HCT116 (cell line): ENCODE data around the gene GRIK3. TPM values are rescaled to one million over a fixed set of nuclear protein-coding genes. Genes with fewer than 3 reads are reported as not detected.

Source experiments
- ATAC-seq: fragments of 200-7000 bp; cut with Tn5 transposase; 2 replicates; pipeline ENCODE4 v1.9.1; 2020; ENCODE audit warnings: mild to moderate bottlenecking, moderate library complexity
- BruUV-seq: library from RNA; stranded (reverse); fragments of 400-500 nt; replicated peaks from 2 replicates; lab custom pipeline; 2021; lab: Mats Ljungman, UMichigan
- CTCF ChIA-PET: fragments of 300-600 bp; sonication (Branson Sonifier 250); formaldehyde crosslinking; loops from one replicate; lab custom pipeline; 2021; ENCODE audit warnings: antibody characterized with exemption; lab: Charles Lee
- POLR2A ChIA-PET: fragments of 300-600, 350-600 bp; sonication (Branson Sonifier 250); formaldehyde crosslinking; loops from one replicate; lab custom pipeline; 2021; ENCODE audit warnings: antibody characterized with exemption; lab: Charles Lee
- RAD21 ChIA-PET, 2 experiments: fragments of 300-600 bp; sonication (Branson Sonifier 250); formaldehyde crosslinking; loops; one replicate each; lab custom pipeline; 2023; ENCODE audit warnings: low total read pairs in 2 of 2; ENCODE audit not compliant: uncharacterized antibody in 2 of 2, unreplicated experiment in 2 of 2, low non-redundant PET in 1 of 2; lab: Charles Lee
- DNase-seq: peaks from one replicate; pipeline ENCODE4 v3.0.0-alpha.2; 2010; ENCODE audit warnings: low read depth, low spot score
- H2AFZ ChIP-seq: fragments of 200-600 bp; shearing (Covaris generic), sonication (generic); 2 replicates; pipeline ENCODE4 v1.6.1; 2017; ENCODE audit warnings: low read depth, mixed run types, mixed read lengths, antibody characterized with exemption, low read length; ENCODE audit not compliant: poor library complexity, severe bottlenecking
- H3K27ac ChIP-seq: 2 replicates; pipeline ENCODE4 v1.5.1; 2012; ENCODE audit warnings: low read depth, low read length
- H3K27me3 ChIP-seq: fragments of 200-600 bp; sonication (generic); 2 replicates; pipeline ENCODE4 v1.6.1; 2016; ENCODE audit warnings: mixed run types, low read length, mixed read lengths; ENCODE audit not compliant: insufficient read depth
- H3K36me3 ChIP-seq, 2 experiments: fragments of 200-500 bp in 1 of 2; fragments of 200-600 bp in 1 of 2; sonication (Bioruptor generic) in 1 of 2; sonication (generic) in 1 of 2; 2 replicates each; pipeline versions ENCODE4 v1.5.1 to v1.6.1; 2014 to 2016; ENCODE audit warnings: low read length in 2 of 2, inconsistent platforms in 1 of 2, mixed read lengths in 1 of 2, mixed run types in 1 of 2; ENCODE audit not compliant: insufficient read depth in 2 of 2, control insufficient read depth in 1 of 2
- H3K4me1 ChIP-seq, 2 experiments: fragments of 200-600 bp in 1 of 2; sonication (generic) in 1 of 2; 2 replicates each; pipeline versions ENCODE4 v1.5.1 to v1.6.1; 2012 to 2017; ENCODE audit warnings: low read length in 2 of 2, inconsistent platforms in 1 of 2, mild to moderate bottlenecking in 1 of 2, mixed read lengths in 1 of 2, mixed run types in 1 of 2, moderate library complexity in 1 of 2; ENCODE audit not compliant: insufficient read depth in 2 of 2, control insufficient read depth in 1 of 2
- H3K4me2 ChIP-seq: fragments of 200-600 bp; sonication (generic); 2 replicates; pipeline ENCODE4 v1.6.1; 2017; ENCODE audit warnings: mixed run types, low read length, mixed read lengths
- H3K4me3 ChIP-seq, 2 experiments: fragments of 200-600 bp in 1 of 2; sonication (generic) in 1 of 2; replicated peaks in 1 of 2; 2 replicates each; pipeline ENCODE4 v1.5.1; 2011 to 2016; ENCODE audit warnings: low read length in 2 of 2, control low read depth in 1 of 2, low read depth in 1 of 2, mild to moderate bottlenecking in 1 of 2, mixed read lengths in 1 of 2, mixed run types in 1 of 2
- H3K79me2 ChIP-seq: fragments of 200-600 bp; sonication (generic); 2 replicates; pipeline ENCODE4 v1.6.1; 2017; ENCODE audit warnings: mild to moderate bottlenecking, mixed run types, low read length, moderate library complexity, mixed read lengths; ENCODE audit not compliant: insufficient read depth
- H3K9ac ChIP-seq: fragments of 200-600 bp; sonication (generic); 2 replicates; pipeline ENCODE4 v1.6.1; 2016; ENCODE audit warnings: low read length, mixed read lengths
- H3K9me2 ChIP-seq: fragments of 200-600 bp; sonication (generic), shearing (Covaris generic); 2 replicates; pipeline ENCODE4 v1.6.1; 2017; ENCODE audit warnings: mixed run types, mild to moderate bottlenecking, moderate library complexity; ENCODE audit not compliant: insufficient read depth
- H3K9me3 ChIP-seq, 2 experiments: fragments of 200-500 bp in 1 of 2; fragments of 200-600 bp in 1 of 2; sonication (Bioruptor generic) in 1 of 2; sonication (generic) in 1 of 2; 2 replicates each; pipeline ENCODE4 v1.6.1; 2014 to 2017; ENCODE audit warnings: low read length in 2 of 2, mixed read lengths in 2 of 2, inconsistent platforms in 1 of 2, low read depth in 1 of 2, mild to moderate bottlenecking in 1 of 2, mixed run types in 1 of 2, moderate library complexity in 1 of 2; ENCODE audit not compliant: control insufficient read depth in 1 of 2, insufficient read depth in 1 of 2
- H4K20me1 ChIP-seq: fragments of 200-600 bp; sonication (generic), shearing (Covaris generic); 2 replicates; pipeline ENCODE4 v1.6.1; 2017; ENCODE audit warnings: mixed run types, mild to moderate bottlenecking, moderate library complexity; ENCODE audit not compliant: insufficient read depth
- CBX3 ChIP-seq: IDR thresholded peaks from 2 replicates; pipeline ENCODE4 v1.6.1; 2012; ENCODE audit warnings: low read depth
- CEBPB ChIP-seq: IDR thresholded peaks from 2 replicates; pipeline ENCODE4 v1.6.1; 2012; ENCODE audit warnings: low read depth
- EGR1 ChIP-seq: IDR thresholded peaks from 2 replicates; pipeline ENCODE4 v1.6.1; 2012; ENCODE audit warnings: low read depth
- FOSL1 ChIP-seq: IDR thresholded peaks from 2 replicates; pipeline ENCODE4 v1.6.1; 2012; ENCODE audit warnings: low read depth
- JUND ChIP-seq: IDR thresholded peaks from 2 replicates; pipeline ENCODE4 v1.6.1; 2012
- RAD21 ChIP-seq: IDR thresholded peaks from 2 replicates; pipeline ENCODE4 v1.6.1; 2012; ENCODE audit warnings: low read depth, mild to moderate bottlenecking
- SIN3A ChIP-seq: IDR thresholded peaks from 2 replicates; pipeline ENCODE4 v1.6.1; 2012; ENCODE audit warnings: low read depth
- SP1 ChIP-seq: IDR thresholded peaks from 2 replicates; pipeline ENCODE4 v1.6.1; 2012; ENCODE audit warnings: low read depth
- SRF ChIP-seq: IDR thresholded peaks from 2 replicates; pipeline ENCODE4 v1.6.1; 2012; ENCODE audit warnings: low read depth
- TCF7L2 ChIP-seq: IDR thresholded peaks from 2 replicates; pipeline ENCODE4 v1.7.0; 2011; ENCODE audit warnings: borderline replicate concordance, inconsistent platforms; ENCODE audit not compliant: insufficient read depth, insufficient read length; ENCODE audit errors: extremely low read depth
- ZFX ChIP-seq: fragments of 450-650 bp; IDR thresholded peaks from 2 replicates; pipeline ENCODE4 v1.6.1; 2017
- ZNF274 ChIP-seq: fragments of 200-500 bp; sonication (Bioruptor generic); IDR thresholded peaks from 2 replicates; pipeline ENCODE4 v1.6.1; 2014; ENCODE audit warnings: mild to moderate bottlenecking, low read depth, low read length, inconsistent platforms
- intact Hi-C: fragments of 100-400 bp; cut with micrococcal nuclease; formaldehyde crosslinking; loops from 2 replicates; pipeline ENCODE4 v1.10.0; 2022
- total RNA-seq: library from RNA; stranded (reverse); gene quantifications from one replicate; pipeline ENCODE4 v1.2.1, GENCODE V29; 2021; ENCODE audit not compliant: unreplicated experiment
- TF ChIP-seq, protein P1 (sequence below): IDR thresholded peaks from 2 replicates; pipeline ENCODE4 v1.6.1; 2012
- TF ChIP-seq, protein P2 (sequence below): IDR thresholded peaks from 2 replicates; pipeline ENCODE4 v1.6.1; 2012
- TF ChIP-seq, protein P3 (sequence below): IDR thresholded peaks from 2 replicates; pipeline ENCODE4 v1.6.1; 2012; ENCODE audit warnings: low read depth

The GRIK3 gene
- total RNA-seq, 1 experiment from 2014 or later: not detected

DNA sequence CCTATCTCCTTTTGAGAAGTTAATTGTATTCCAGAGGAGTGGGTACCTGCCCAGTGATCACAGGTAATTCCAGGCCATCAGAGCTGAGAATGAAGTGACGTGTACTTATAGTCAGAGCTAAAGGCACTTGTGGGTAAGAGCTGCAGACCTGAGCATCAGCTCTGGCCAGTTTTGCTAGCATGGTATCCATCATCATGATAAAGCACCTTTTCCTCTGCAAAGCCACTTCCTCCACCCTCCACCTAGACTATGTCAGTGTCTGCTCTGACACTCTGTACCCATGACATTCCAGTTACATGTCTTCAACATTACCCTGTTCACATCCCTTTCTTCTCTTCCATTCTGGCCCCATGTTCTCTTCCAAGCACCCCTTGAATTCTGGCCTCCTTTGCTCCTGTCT is 157.3 kb downstream of the GRIK3 start:
- Histone ChIP-seq H3K27me3 (peaks cover 44% of the 10 kb centered on the region), H3K9ac (no peak overlapping the region), H3K36me3 (no peaks in the 10 kb centered on the region), H3K4me3 (no peak overlapping the region), H4K20me1 (no peaks in the 10 kb centered on the region), H3K27ac (no peak overlapping the region), H3K4me2 (no peak overlapping the region), H3K9me3 (no peaks in the 10 kb centered on the region), H3K9me2 (no peaks in the 10 kb centered on the region), H2AFZ (no peak overlapping the region), H3K79me2 (no peaks in the 10 kb centered on the region), H3K4me1 (no peaks in the 10 kb centered on the region)
- BruUV-seq: no TSS peak
- TF ChIP-seq, protein P1, sequence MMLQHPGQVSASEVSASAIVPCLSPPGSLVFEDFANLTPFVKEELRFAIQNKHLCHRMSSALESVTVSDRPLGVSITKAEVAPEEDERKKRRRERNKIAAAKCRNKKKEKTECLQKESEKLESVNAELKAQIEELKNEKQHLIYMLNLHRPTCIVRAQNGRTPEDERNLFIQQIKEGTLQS: no peak
- TF ChIP-seq RAD21 (no peak), ZNF274 (no peak), CBX3 (no peak), EGR1 (no peak), SRF (no peak), JUND (no peak), SP1 (no peak), TCF7L2 (no peak), ZFX (no peak), FOSL1 (no peak), CEBPB (no peak), SIN3A (no peak)
- TF ChIP-seq, protein P2, sequence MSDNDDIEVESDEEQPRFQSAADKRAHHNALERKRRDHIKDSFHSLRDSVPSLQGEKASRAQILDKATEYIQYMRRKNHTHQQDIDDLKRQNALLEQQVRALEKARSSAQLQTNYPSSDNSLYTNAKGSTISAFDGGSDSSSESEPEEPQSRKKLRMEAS: no peak
- TF ChIP-seq, protein P3, sequence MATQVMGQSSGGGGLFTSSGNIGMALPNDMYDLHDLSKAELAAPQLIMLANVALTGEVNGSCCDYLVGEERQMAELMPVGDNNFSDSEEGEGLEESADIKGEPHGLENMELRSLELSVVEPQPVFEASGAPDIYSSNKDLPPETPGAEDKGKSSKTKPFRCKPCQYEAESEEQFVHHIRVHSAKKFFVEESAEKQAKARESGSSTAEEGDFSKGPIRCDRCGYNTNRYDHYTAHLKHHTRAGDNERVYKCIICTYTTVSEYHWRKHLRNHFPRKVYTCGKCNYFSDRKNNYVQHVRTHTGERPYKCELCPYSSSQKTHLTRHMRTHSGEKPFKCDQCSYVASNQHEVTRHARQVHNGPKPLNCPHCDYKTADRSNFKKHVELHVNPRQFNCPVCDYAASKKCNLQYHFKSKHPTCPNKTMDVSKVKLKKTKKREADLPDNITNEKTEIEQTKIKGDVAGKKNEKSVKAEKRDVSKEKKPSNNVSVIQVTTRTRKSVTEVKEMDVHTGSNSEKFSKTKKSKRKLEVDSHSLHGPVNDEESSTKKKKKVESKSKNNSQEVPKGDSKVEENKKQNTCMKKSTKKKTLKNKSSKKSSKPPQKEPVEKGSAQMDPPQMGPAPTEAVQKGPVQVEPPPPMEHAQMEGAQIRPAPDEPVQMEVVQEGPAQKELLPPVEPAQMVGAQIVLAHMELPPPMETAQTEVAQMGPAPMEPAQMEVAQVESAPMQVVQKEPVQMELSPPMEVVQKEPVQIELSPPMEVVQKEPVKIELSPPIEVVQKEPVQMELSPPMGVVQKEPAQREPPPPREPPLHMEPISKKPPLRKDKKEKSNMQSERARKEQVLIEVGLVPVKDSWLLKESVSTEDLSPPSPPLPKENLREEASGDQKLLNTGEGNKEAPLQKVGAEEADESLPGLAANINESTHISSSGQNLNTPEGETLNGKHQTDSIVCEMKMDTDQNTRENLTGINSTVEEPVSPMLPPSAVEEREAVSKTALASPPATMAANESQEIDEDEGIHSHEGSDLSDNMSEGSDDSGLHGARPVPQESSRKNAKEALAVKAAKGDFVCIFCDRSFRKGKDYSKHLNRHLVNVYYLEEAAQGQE: no peak
- DNase-seq (no peak), ATAC-seq (no peak)
- ChIA-PET RAD21 (no interaction called here), POLR2A (no interaction called here), CTCF (interaction anchor here (1.2 kb wide), 1 partner anchor 13 kb away, joined by 3 read pairs; no protein-coding TSS in a partner anchor)
- intact Hi-C loops: no loop called here
